Measurements from ENCODE around the gene CNTN1.

Gene CNTN1

DNA sequence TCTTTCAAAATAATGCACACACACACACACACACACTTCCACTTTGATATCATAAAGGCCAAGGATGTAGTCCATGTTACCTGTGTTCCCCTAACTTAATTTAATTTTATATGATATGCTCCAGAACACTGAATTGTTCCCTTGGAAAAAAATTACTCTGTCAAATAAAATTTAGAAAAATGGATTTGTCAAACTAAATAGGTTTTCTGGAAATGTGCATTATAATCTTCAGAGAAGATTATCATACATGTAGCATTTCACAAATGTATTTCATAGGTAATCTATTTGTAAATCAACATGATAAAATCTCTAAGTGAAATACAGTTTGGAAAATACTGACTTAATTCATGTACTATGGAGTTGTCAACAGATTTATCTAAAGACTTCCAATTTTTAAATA, 68.6 kb downstream of the CNTN1 start:
- TF ChIP-seq, protein P1, sequence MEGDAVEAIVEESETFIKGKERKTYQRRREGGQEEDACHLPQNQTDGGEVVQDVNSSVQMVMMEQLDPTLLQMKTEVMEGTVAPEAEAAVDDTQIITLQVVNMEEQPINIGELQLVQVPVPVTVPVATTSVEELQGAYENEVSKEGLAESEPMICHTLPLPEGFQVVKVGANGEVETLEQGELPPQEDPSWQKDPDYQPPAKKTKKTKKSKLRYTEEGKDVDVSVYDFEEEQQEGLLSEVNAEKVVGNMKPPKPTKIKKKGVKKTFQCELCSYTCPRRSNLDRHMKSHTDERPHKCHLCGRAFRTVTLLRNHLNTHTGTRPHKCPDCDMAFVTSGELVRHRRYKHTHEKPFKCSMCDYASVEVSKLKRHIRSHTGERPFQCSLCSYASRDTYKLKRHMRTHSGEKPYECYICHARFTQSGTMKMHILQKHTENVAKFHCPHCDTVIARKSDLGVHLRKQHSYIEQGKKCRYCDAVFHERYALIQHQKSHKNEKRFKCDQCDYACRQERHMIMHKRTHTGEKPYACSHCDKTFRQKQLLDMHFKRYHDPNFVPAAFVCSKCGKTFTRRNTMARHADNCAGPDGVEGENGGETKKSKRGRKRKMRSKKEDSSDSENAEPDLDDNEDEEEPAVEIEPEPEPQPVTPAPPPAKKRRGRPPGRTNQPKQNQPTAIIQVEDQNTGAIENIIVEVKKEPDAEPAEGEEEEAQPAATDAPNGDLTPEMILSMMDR (IDR thresholded peaks at IDR 0.05; ENCODE audit: low read length, missing control alignments): no peak
- no peak overlapping the region for H3K4me3 ChIP-seq (replicated peaks; ENCODE audit: low read depth, low read length)
- DNase-seq (ENCODE audit: low read depth): no peak

DNA sequence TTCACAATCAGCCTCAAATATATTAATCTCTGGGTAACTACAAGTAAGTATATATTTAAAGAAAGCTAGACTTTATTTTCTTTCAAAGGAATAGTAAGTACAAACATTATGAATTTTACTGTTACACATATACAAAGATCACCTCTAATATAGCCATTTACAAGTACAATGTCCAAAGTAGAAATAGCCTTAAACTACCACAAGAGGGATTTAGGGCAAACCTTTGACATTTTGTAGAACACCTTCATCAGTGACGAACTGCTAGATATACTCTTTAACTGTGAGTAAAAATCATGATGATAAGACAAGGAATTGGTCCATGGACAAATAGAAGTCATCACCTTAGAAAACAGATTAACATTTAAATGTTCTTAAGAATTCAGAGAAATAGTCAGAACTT, 69.8 kb downstream of the CNTN1 start:
- DNase-seq (ENCODE audit: low read depth): no peak
- TF ChIP-seq, protein P1 (IDR thresholded peaks at IDR 0.05; ENCODE audit: low read length, missing control alignments): no peak
- H3K4me3 ChIP-seq (replicated peaks; ENCODE audit: low read depth, low read length): no peak overlapping the region

DNA sequence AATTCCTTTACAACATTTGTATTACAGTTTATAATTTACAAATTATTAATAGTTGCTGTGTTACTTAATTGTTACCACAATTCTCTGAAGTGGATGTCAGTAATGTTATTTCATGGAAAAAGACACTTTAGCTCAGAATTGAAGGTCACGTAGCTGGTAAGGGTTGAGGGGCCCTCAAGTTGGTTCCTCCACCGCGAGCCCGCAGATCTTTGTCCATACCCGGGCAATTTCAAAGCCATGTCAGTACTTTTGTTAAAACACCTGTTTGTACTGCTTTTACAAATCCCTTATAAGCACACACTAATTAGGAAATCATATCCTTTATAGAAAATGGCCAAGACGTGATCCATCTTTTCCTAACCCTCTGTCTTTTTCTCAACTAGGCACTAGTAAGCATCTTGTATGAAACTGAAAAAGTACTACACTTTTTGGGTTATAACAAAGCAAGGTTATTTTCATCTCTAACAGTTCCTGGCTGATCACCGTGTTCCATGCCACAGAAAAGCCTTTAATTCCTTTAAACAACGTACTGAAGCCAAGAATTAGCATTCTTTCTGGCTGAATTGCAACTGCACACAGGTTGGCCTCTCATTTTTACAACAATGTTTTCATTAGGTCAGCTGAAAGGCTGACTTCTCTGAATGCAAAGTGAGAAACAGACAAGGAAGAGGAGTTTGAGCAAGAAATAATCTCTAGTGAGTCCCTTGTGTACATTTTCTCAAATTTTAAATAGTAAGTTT, 76.1 kb downstream of the CNTN1 start:
- DNase-seq (ENCODE audit: low read depth): no peak
- TF ChIP-seq, protein P1 (IDR thresholded peaks at IDR 0.05; ENCODE audit: low read length, missing control alignments): no peak
- H3K4me3 ChIP-seq (replicated peaks; ENCODE audit: low read depth, low read length): no peak overlapping the region

DNA sequence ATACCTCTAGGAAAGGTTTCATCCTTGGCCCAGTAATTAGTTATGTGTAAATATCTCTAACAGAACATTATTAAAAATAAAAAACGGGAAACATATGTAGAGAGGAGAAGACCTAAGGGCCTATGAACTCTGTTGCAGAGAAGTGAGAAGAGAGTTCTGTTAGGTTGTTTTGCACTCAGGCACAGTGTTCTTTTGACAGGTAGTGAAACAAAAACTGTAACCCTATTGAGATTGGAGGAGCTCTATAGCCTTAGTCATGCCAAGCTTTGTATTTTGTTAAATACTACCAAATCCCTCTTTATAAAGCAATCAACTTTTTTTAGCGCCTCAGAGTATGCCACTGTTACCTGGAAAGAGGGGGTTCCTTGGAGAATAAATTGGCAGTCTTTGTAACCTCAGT, 77.6 kb downstream of the CNTN1 start:
- no peak for DNase-seq (ENCODE audit: low read depth)
- no peak overlapping the region for H3K4me3 ChIP-seq (replicated peaks; ENCODE audit: low read depth, low read length)
- TF ChIP-seq, protein P1 (IDR thresholded peaks at IDR 0.05; ENCODE audit: low read length, missing control alignments): no peak

DNA sequence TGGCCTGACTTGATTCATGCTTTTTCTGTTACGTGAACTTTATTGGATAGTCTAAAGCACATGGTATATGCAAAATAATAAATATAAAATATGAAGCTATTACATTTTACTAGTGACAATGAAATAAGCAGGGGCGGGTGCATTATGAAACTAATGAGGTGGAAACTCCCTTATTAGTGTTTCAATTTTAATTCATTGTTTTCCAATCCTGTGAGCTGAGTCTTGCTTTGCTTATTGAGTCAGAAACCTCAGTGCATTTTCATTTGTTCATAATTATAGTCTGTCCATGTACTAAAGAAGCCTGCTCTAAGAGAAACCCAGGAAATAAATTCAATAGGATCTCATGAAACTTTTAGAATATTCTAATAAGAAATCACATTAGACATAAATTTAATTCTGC, 78.5 kb downstream of the CNTN1 start:
- TF ChIP-seq, protein P1 (IDR thresholded peaks at IDR 0.05; ENCODE audit: low read length, missing control alignments): no peak
- DNase-seq (ENCODE audit: low read depth): no peak
- H3K4me3 ChIP-seq (replicated peaks; ENCODE audit: low read depth, low read length): no peak overlapping the region

DNA sequence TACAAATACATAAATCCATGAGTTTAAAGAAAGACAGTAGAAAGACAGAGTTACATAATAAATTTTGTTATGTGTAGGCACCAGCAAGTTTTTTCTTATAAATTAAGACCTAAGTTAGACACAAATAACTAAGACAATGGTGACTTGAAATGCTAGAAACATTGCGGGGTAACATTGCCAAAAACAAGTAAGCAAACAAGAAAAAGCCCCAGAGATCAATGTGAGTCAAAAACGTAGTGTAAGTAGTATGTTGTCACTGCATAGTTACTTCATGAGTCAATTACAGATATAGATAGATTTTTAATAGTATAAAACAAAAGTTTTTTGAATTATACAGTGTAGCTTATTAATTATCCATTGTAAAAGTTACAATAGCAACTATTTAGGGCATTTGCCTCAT, 83.4 kb downstream of the CNTN1 start:
- TF ChIP-seq, protein P1 (IDR thresholded peaks at IDR 0.05; ENCODE audit: low read length, missing control alignments): no peak
- DNase-seq (ENCODE audit: low read depth): no peak
- H3K4me3 ChIP-seq (replicated peaks; ENCODE audit: low read depth, low read length): no peak overlapping the region

DNA sequence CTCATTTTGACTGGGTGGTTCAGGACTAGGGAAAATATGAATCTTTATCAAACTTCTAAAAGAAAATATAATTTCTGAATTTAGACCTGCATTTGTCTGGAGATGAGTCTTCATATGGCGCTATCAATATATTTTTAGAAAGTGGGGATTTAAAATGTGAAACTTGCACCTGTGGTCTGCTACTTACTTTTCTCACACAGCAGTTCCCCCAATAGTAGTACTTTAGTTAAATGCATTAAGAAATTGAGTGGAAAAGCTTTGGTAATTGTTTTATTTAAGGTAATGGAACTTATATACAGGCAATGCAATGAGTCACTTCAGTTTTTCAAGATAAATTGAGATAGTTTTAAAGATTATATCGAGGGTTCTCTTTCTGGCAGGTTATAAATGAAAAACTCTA, 91.9 kb downstream of the CNTN1 start:
- TF ChIP-seq, protein P1 (IDR thresholded peaks at IDR 0.05; ENCODE audit: low read length, missing control alignments): no peak
- no peak for DNase-seq (ENCODE audit: low read depth)
- H3K4me3 ChIP-seq (replicated peaks; ENCODE audit: low read depth, low read length): no peak overlapping the region
